GM12878 (cell line): Measurements from ENCODE around the gene MASP1. TPM values are rescaled to one million over a fixed set of nuclear protein-coding genes. Genes with fewer than 3 reads are reported as not detected.

Source experiments
- BHLHE40 ChIP-seq, 2 experiments: fragments of 450-650 bp in 1 of 2; IDR thresholded peaks; 2 replicates each; pipeline ENCODE4 v1.6.1; 2011 to 2017; ENCODE audit warnings: low read depth in 2 of 2, borderline replicate concordance in 1 of 2, improper control_type of control experiment in 1 of 2, low read length in 1 of 2, mild to moderate bottlenecking in 1 of 2
- CHD4 ChIP-seq: fragments of 200-600 bp; sonication (generic); IDR thresholded peaks from 2 replicates; pipeline ENCODE4 v1.6.1; 2016; ENCODE audit warnings: mild to moderate bottlenecking
- NR2C1 ChIP-seq: fragments of 450-650 bp; IDR thresholded peaks from 2 replicates; pipeline ENCODE4 v1.6.1; 2017; ENCODE audit warnings: antibody characterized with exemption, mild to moderate bottlenecking, moderate library complexity
- NR2F1 ChIP-seq: fragments of 450-650 bp; conservative IDR thresholded peaks from 2 replicates; pipeline ENCODE4 v1.6.1; 2017; ENCODE audit warnings: mild to moderate bottlenecking
- POLR2AphosphoS5 ChIP-seq: IDR thresholded peaks from 2 replicates; pipeline ENCODE4 v1.6.1; 2011; ENCODE audit warnings: mild to moderate bottlenecking, low read length, inconsistent platforms
- RUNX3 ChIP-seq: IDR thresholded peaks from 2 replicates; pipeline ENCODE4 v1.6.1; 2012; ENCODE audit warnings: low read length, inconsistent platforms
- SMAD1 ChIP-seq: fragments of 450-650 bp; IDR thresholded peaks from 2 replicates; pipeline ENCODE4 v1.6.1; 2018; ENCODE audit warnings: mild to moderate bottlenecking, low read depth; ENCODE audit not compliant: partially characterized antibody
- TARDBP ChIP-seq: IDR thresholded peaks from 2 replicates; pipeline ENCODE4 v1.6.1; 2016; ENCODE audit warnings: borderline replicate concordance
- TBL1XR1 ChIP-seq: IDR thresholded peaks from 2 replicates; pipeline ENCODE4 v1.6.1; 2012; ENCODE audit warnings: low read depth, low read length, improper control_type of control experiment
- polyA plus RNA-seq, 11 experiments: library from polyadenylated mRNA; depleted of rRNA in 4 of 11; unstranded in 6 of 11; stranded (reverse) in 5 of 11; fragments of >200 nt; fragmentation: Nextera tagmentation in 4 of 11; fragmentation: Illumina TruSeq in 1 of 11; extraction: Ambion mirVana in 4 of 11; extraction: Trizol in 1 of 11; gene quantifications; 1 replicate in 1 of 11; 2 replicates in 10 of 11; pipeline versions ENCODE4 v1.2.1 to v1.2.3, GENCODE V29; 2011 to 2016; ENCODE audit warnings: inconsistent platforms in 2 of 11, missing spikeins in 2 of 11, low read depth in 1 of 11
- total RNA-seq, 4 experiments: library from RNA; depleted of rRNA in 3 of 4; stranded (reverse); fragments of >200 nt in 3 of 4; fragmentation: Illumina TruSeq in 1 of 4; extraction: Trizol in 1 of 4; gene quantifications; 2 replicates each; pipeline versions ENCODE4 v1.2.1 to v1.2.3, GENCODE V29; 2013 to 2021
- TF ChIP-seq, protein P1 (sequence below): fragments of 450-650 bp; IDR thresholded peaks from 2 replicates; pipeline ENCODE4 v1.6.1; 2017; ENCODE audit warnings: antibody characterized with exemption, mild to moderate bottlenecking, moderate library complexity
- TF ChIP-seq, protein P2 (sequence below): IDR thresholded peaks from 2 replicates; pipeline ENCODE4 v1.6.1; 2012; ENCODE audit warnings: mild to moderate bottlenecking, low read depth, low read length

The MASP1 gene
- total and polyA plus RNA-seq, 10 of the 15 experiments (the other 5 are each of a cell fraction or from before 2014, with no cell fraction given), result 0.05 TPM; not detected in 9

DNA sequence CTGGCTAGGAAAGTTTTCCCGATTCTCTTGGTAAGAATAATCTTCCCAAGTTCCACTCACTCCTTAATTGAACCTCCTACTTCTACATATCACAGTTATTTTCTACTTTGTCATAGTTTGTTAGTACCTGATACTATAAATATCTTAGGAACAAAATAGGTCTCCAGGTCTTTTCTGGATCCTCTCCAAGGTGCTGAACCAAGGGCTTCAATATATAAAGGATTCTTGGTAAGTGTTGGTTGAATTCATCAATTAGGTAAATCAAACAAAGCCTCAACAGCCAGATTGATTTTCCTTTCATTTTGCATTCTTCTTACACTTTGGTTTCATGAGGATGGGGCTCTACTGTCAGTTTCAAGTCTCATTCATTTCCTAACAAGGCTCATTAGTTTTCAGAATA is 49.0 kb upstream of the MASP1 start (continued):
- TF ChIP-seq, protein P1, sequence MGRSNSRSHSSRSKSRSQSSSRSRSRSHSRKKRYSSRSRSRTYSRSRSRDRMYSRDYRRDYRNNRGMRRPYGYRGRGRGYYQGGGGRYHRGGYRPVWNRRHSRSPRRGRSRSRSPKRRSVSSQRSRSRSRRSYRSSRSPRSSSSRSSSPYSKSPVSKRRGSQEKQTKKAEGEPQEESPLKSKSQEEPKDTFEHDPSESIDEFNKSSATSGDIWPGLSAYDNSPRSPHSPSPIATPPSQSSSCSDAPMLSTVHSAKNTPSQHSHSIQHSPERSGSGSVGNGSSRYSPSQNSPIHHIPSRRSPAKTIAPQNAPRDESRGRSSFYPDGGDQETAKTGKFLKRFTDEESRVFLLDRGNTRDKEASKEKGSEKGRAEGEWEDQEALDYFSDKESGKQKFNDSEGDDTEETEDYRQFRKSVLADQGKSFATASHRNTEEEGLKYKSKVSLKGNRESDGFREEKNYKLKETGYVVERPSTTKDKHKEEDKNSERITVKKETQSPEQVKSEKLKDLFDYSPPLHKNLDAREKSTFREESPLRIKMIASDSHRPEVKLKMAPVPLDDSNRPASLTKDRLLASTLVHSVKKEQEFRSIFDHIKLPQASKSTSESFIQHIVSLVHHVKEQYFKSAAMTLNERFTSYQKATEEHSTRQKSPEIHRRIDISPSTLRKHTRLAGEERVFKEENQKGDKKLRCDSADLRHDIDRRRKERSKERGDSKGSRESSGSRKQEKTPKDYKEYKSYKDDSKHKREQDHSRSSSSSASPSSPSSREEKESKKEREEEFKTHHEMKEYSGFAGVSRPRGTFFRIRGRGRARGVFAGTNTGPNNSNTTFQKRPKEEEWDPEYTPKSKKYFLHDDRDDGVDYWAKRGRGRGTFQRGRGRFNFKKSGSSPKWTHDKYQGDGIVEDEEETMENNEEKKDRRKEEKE, result no peak
- TF ChIP-seq CHD4 (no peak), BHLHE40 (IDR thresholded peaks at IDR 0.05; ENCODE audit: borderline replicate concordance in 1 of 2, low read depth in 2 of 2, low read length in 1 of 2) (no peak), SMAD1 (no peak), TBL1XR1 (no peak), NR2F1 (no peak), NR2C1 (no peak), TARDBP (no peak), RUNX3 (no peak), POLR2AphosphoS5 (no peak)
- TF ChIP-seq, protein P2, sequence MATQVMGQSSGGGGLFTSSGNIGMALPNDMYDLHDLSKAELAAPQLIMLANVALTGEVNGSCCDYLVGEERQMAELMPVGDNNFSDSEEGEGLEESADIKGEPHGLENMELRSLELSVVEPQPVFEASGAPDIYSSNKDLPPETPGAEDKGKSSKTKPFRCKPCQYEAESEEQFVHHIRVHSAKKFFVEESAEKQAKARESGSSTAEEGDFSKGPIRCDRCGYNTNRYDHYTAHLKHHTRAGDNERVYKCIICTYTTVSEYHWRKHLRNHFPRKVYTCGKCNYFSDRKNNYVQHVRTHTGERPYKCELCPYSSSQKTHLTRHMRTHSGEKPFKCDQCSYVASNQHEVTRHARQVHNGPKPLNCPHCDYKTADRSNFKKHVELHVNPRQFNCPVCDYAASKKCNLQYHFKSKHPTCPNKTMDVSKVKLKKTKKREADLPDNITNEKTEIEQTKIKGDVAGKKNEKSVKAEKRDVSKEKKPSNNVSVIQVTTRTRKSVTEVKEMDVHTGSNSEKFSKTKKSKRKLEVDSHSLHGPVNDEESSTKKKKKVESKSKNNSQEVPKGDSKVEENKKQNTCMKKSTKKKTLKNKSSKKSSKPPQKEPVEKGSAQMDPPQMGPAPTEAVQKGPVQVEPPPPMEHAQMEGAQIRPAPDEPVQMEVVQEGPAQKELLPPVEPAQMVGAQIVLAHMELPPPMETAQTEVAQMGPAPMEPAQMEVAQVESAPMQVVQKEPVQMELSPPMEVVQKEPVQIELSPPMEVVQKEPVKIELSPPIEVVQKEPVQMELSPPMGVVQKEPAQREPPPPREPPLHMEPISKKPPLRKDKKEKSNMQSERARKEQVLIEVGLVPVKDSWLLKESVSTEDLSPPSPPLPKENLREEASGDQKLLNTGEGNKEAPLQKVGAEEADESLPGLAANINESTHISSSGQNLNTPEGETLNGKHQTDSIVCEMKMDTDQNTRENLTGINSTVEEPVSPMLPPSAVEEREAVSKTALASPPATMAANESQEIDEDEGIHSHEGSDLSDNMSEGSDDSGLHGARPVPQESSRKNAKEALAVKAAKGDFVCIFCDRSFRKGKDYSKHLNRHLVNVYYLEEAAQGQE, result no peak
- TF ChIP-seq, all 136 proteins: peak for 0
